Activated T-cell treated with anti-CD3 and anti-CD28 coated beads, Interleukin-2, amount 50 U/mL, for 48 hours (primary cell): ENCODE results near the gene NT5DC2.

Experiments
- DNase-seq, 2 experiments: peaks; one replicate each; pipeline ENCODE4 v3.0.0-alpha.2; 2020

Gene NT5DC2

DNA sequence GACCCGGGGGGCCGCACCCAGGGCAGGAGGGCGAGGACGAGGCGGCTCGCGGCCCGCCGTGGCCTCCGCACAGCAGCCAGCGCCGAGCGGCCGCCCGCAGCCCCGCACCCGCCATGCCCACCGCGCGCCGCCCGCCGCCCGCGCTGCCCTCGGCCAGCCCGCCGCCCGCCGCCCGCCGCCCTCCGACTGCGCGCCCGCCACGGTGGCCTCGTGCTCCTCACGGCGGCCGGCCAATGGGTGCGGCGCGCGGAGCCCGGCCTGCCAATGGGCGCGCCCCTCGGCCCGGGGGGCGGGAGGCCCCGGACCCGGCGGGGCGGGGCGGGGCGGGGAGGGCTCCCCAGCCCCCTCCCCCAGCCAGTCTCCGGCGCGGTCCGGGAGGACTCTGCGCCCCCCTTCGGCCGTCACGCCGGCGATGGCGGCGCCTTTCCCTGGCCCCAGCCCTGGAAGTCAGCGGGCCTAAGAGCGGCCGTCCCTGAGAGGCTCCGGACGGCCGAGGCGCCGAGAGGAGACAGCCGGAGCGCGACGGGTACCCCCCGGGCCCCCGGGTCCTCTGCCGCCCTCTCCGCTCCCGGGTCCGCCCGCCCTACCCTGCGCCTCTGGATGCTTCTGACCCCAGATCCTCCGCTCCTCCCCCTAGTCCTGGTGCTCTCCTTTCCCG, at the start of gene NT5DC2:
NT5DC2 (minus strand) TSS at position 235 of the 658 bp plus-strand sequence; CDS start at position 115, 120 bp downstream.
- peak; percentile 76 to 82 for DNase-seq

DNA sequence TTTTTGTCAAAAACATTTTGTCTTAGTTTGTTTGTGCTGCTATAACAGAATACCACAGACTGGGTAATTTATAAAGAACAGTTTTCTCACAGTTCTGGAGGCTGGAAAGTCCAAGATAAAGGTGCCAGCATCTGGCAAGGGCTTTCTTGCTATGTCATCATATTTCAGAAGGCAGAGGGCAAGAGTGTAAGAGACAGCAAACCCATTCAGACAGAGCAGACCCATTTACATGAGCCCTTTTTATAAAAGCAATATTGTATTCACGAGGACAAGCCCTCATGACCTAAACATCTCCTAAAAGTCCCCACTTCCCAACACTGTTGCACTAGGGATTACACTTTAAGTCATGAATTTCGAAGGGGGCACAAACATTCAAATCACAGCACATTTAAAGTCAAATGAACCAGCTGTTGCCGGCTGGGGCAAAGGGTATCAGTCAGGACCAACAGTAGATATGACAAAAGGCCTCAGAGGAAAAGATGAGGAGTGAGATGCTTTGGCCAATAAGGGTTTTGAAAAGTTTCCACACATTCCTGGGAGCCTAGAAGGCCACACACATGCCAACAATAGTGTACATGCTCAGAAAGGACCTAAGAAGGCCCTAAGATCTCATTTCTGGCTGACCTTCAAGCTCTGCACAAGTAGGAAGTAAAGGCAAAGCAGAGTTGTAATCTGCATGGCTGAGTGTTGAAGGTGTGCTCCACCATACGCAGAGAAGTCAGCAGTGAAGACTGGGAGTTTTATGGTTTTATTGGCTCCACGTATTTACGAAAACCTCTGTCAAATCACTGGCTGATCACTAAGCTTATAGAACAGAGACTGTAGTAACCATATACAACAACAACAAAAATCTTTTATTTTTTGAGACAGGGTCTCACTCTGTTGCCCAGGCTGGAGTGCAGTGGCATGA, 40.7 kb upstream of the NT5DC2 start:
- DNase-seq: no peak

DNA sequence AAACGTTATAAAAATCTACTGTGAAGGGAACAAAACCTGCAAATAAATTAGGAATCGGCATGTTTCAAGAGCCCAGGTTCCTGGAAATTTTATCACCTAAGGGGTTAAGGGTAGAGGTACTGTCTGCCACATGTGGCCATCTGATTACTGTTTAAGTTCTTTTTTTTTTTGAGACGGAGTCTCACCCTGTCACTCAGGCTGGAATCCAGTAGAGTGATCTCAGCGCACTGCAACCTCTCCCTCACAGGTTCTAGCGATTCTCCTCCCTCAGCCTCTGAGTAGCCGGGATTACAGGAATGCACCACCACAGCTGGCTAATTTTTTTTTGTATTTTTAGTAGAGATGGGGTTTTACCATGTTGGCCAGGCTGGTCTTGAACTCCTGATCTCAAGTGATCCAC, 38.6 kb upstream of the NT5DC2 start:
- DNase-seq: no peak

GRCh38 chr3:52570076-52570475, 36.4 kb upstream of the NT5DC2 start:
- DNase-seq: no peak

GRCh38 chr3:52568069-52568468, 34.4 kb upstream of the NT5DC2 start:
- DNase-seq: no peak

DNA sequence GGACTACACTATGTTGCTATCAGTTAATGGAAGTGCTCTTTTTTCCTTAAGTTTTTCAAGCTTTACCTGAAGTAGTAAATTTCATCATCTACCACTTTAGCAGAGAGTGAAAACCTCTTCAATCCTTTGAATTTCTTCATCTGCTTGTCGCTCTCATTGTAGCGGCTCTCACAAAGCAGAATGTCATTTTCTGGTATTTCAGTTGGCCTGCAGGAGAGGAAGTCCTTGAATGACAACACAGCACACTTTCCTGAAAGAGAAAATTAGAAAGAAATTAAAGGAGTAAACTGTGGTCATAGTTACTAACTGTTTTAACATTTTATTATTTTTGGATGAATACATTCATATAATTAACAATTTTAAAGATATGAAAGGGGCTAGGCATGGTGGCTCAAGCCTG, 30.3 kb upstream of the NT5DC2 start:
- no peak for DNase-seq

DNA sequence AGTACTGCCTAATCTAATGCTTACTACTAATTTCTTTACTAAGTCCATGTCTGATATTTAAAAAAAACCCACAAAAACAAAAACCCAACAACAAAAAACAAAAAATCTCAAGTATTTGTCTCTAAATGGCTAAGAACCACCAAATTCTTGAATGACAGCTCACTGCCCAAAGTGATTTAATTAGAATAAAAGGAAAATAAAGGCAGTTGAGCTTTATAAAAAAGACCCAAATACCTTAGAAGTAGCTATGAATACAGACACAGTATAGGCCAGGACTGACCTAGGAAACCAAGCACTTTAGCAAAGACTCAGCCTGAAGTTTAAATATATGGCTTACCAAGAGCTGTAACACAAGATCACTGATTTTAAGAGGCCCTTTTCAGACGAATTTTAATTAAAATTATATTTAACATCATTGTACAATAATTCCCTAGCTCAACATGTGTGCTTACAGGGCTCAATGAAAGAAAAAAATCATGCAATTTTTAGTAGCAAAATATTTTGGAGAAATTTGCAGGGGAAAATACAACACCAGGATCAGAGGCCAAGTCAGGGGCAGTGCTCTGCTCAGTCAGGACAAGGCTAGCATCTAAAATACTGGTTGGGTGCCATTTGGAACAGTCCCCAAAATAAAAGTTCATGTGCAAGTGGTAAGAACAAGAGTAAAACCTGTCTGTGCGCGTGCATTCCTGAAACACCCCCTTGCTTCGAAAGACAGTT, 27.5 kb upstream of the NT5DC2 start:
- no peak for DNase-seq

DNA sequence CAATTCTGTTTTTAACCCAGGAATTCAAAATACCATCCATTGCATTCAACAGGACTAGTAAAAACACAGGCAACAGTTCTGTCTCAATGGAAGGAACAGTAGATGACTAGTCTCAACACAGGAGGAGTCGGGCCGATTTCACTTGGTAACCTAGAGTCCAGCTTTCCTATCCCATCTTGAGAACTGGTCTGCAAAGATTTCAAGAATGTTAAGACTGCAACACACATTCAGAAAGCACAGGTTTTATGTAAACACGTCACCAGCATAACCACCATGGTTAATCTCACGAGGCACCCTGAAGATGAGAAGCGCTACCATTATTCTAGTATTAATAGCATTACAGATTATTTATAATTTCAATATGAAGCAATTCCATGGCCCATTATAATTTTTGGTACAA, 24.8 kb upstream of the NT5DC2 start:
- DNase-seq: no peak

DNA sequence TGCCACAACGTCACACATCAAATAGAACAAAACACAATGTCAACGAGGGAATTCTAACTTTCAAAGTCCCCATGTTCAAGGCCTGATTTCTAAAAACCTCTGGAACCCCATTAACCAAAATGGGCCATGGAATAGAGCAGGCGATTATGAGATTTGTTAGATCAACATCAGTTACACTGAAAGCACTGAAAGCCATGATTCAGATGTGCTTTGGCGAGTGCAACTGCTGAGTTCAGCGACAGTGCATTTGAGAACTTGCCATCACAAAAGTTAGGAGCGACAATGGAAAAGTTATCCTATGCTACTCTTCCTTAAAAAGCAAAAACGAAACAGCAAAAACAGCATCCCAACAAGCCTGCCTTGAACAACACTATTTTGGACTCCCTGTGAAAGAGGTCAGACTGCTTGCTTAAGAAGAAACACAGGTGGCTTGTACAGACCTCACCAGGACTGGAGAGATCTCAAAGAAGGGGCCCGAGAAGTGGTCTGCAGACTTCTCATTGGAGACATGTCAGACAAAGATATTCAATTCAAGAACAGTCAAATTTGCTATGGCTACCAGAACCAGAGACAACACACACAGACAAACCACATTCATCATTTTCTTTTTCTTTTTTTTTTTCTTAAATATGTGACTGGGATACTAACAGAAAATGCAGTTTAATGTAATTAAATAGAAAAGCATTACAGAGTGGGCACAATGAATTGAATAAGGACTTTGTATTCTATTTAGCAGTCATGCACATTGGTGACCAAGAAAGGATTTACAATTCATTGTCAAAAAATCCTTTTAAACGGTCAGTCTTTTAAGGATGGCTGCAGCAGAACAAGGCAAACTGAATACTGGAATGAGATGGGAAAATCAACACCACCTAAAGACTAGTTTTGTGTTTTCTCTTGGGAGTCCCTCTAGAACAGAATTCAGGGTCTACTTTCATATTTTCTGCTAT, 23.6 kb upstream of the NT5DC2 start:
- DNase-seq: no peak

DNA sequence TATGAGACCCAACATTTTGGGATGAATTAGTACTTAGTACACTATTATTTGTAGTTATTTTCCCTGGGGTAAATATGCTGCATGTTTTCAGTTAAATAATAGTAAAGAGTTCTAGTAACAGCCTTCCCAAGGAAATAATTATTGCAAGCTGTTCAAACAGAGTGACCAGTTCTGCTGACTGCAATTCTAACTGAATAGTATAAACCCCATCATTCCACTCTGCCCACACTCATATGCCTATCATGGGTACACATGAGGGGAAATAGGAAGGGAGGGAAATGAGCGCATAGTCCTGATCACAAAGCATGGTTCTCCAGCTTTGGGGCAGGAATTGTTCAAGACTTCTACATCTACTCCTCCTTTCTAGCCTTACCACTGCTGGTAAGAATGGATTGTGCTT, 21.4 kb upstream of the NT5DC2 start:
- no peak for DNase-seq

DNA sequence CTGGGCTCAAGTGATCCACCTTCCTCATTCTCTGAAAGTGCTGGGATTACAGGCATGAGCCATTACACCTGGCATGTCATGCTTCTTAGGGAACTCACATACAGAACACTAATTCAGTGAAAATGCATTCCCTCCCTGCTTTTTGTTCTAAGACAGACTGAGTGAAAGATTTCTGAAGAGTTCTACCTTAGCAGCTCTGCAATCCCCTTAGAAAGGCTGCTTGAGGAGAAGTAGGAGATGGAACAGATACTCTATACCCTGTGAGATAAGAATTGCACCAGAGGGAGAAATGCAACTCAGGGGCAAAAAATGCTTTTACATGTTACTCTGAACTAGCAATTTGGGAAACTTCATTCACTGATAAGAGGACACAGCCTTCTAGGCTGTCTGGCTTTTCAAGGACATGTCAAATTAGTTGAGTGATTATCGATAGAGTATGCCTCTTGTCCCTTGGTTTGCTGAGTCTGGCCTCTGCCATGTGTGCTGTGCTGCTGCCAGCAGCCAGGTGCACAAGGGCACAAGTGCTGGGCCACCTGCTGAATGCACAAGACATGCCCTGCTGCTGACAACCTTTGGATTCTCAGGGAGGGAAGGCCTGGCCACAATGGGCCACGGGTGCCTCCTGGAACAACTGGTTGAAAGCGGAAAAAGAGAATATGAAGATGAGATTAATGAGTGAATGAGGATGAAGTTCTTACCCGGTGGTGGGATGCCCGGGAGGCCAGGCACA, 20.5 kb upstream of the NT5DC2 start:
- no peak for DNase-seq

- DNase-seq: no peak
Measured at GRCh38 chr3:52552089-52552488, 18.4 kb upstream of the NT5DC2 start.

GRCh38 chr3:52551118-52551517, 17.5 kb upstream of the NT5DC2 start:
- DNase-seq: no peak

DNA sequence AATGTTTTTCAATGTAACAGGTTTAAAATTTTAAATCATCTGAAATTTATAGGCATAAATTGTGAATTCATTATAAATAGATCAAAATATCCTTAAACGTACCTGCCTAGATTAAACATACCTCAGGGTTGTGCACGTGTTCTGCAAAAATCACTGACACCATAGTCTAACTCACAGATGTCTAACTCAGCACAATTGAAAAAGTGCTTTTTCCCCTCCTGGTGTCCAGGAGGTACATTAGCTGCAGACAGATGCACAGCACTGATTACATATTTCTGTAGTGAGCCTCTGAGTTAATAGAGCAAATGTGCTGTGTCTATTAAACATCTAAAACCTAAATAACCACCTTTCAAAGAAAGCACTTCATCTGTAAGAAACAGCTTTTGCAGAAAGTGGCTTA, 13.5 kb upstream of the NT5DC2 start:
- DNase-seq: no peak

DNA sequence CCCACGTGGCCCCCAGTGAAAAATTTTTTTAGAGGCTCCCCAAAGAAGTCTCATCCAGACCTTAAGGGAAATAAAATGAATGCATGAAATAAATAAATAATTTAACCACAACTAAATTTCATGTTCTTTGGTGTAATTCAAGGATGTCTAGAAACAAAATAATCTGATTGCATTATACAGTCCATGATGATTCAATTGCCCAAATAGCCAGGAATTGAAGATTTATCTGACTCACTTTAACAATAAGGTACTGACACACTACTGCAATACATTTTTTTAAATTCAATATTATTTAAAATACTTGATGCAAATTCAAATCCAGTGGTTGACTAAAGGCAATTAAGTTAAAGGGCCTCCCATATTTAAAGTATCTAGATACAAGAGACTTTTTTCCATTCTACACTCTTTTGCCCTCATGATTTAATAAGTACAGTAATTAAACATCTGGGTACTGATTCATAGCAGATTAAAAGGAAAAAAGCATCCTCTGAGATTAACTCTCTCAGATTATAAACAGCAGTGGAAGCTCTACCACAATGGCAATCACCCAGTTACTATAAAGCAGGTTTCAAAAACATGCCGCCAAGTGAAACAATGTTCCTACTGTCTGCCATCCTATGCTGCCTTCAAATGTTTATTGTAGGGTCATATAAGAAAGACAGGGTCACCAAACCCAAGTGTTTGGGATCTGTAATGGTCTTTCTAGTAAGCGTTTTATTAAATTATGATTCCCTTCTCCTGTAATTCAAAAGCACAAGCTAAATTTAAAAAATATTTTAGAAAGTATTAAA, 12.6 kb upstream of the NT5DC2 start:
- DNase-seq: no peak

- no peak for DNase-seq
Measured at GRCh38 chr3:52544937-52545336, 11.3 kb upstream of the NT5DC2 start.

- peak in 1 of 2 experiments; percentile 7 for DNase-seq
Measured at GRCh38 chr3:52541050-52541449, 7.4 kb upstream of the NT5DC2 start.

- DNase-seq: peak in 1 of 2 experiments; percentile 15
Measured at GRCh38 chr3:52539010-52539653, 5.5 kb upstream of the NT5DC2 start.

GRCh38 chr3:52537726-52538421, 4.2 kb upstream of the NT5DC2 start:
- peak; percentile 17 to 19 for DNase-seq
